Measurements from ENCODE around the gene PITPNM1.
"Not testable (repeated sequence)": the region's sequence is repeated elsewhere in the genome, so short reads cannot be mapped to it uniquely, and the experiment has no call there.

PITPNM1 gene

DNA sequence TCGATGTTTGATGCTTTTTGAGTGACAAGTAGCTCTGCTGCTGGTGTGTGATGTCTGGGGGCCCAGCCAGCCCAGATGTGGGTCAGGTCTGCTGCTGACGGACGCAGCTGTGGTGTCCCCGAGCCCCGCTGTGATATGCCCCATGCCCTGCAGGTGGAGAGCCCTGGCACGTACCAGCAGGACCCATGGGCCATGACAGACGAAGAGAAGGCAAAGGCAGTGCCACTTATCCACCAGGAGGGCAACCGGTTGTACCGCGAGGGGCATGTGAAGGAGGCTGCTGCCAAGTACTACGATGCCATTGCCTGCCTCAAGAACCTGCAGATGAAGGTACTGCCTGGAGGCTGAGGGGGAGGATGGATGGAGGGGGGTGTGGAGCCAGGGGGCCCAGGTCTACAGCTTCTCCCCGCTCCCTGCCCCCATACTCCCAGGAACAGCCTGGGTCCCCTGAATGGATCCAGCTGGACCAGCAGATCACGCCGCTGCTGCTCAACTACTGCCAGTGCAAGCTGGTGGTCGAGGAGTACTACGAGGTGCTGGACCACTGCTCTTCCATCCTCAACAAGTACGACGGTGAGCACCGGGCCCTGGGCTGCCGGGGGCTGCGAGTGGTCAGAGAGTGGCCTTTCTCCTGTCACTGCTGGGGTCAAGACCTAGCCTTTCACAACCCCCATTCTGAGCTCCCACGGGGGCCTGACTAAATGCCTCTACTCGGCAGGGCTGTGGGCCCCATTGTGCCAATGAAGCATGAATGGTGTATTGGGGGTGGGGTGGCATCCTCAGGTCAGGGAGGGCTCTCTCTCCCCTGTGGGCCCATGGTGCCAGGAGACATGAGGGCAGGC, 15.1 kb downstream of the PITPNM1 start:
- no peak for DNase-seq (ENCODE audit: low read depth in 1 of 2, low spot score in 1 of 2)
- no peak overlapping the region for H3K4me3 ChIP-seq (replicated peaks; ENCODE audit: insufficient read depth, low read length)
- TF ChIP-seq GABPA (IDR thresholded peaks at IDR 0.05; ENCODE audit: low read depth) (no peak), CTCF (IDR thresholded peaks at IDR 0.05; ENCODE audit: insufficient read depth, low read length) (no peak), POLR2AphosphoS5 (IDR thresholded peaks at IDR 0.05; ENCODE audit: low read depth) (no peak), SPI1 (IDR thresholded peaks at IDR 0.05; ENCODE audit: borderline replicate concordance, low read depth) (no peak), REST (IDR thresholded peaks at IDR 0.05; ENCODE audit: insufficient replicate concordance, low read depth) (no peak)

DNA sequence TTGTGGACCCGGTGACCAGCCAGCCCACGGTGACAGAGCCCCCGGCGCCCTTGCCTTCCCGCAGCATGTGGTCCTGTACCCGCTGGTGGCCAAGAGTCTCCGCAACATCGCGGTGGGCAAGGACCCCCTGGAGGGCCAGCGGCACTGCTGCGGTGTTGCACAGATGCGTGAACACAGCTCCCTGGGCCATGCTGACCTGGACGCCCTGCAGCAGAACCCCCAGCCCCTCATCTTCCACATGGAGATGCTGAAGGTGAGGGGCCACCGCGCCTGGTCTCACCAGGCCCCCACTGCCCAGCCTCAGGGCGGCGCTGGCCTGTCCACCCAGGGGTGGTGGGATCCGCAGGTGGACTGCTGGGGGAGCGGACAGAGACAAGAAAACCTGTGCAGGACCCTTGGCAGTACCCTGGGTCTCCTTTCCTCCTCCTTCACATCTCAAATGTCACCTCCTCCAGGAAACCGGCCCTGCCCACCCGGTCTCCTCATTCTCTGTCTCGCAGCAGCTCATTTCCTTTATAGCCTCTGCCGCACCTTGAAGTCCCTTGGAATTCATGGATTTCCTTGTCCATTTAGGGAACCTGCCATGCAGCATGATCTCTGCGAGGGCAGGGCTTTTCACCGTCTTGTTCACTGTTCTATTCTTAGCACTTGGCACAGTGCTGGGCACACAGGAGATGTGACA, 15.8 kb downstream of the PITPNM1 start:
- no peak overlapping the region for H3K27ac ChIP-seq (replicated peaks)
- H3K4me3 ChIP-seq (replicated peaks; ENCODE audit: insufficient read depth, low read length), result no peak overlapping the region
- TF ChIP-seq GABPA (IDR thresholded peaks at IDR 0.05; ENCODE audit: low read depth) (no peak), POLR2AphosphoS5 (IDR thresholded peaks at IDR 0.05; ENCODE audit: low read depth) (no peak)
- no peak for DNase-seq (ENCODE audit: low read depth in 1 of 2, low spot score in 1 of 2)
- H3K27me3 ChIP-seq (ENCODE audit: insufficient read depth, poor library complexity, severe bottlenecking), result no peaks in the 10 kb centered on the region

More for the DNA sequence above, 15.1 kb downstream of the PITPNM1 start:
- no peaks in the 10 kb centered on the region for H3K27me3 ChIP-seq (ENCODE audit: insufficient read depth, poor library complexity, severe bottlenecking)
- no peak overlapping the region for H3K27ac ChIP-seq (replicated peaks)

DNA sequence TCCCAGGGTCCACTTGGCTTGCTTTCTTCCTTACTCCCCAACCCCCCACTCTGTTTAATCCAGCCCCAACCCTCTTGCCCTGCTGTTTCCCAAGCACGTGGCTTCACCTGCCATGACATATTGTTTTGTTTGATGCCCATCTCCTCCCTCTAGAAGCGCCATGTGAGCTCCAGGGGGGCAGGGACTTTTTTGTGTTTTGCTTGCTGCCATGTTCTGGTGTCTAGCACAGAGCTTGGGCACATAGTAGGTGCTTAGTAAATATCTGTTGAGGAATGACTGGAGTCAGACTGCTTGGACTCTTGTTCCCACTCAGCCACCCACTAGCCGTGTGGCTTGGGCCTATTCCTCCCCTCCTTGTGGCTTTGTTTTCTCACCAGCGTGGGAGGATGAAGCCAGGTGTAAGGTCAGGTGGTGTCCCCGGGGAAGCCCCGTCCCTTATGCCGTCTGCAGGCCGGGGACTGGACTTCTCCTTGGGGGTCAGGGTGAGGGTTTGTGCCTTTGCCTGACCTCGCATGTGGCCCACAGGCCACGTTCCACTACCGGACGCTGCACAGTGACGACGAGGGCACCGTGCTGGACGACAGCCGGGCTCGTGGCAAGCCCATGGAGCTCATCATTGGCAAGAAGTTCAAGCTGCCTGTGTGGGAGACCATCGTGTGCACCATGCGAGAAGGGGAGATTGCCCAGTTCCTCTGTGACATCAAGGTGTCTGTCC, 18.5 kb downstream of the PITPNM1 start:
- TF ChIP-seq POLR2AphosphoS5 (IDR thresholded peaks at IDR 0.05; ENCODE audit: low read depth) (no peak), GABPA (IDR thresholded peaks at IDR 0.05; ENCODE audit: low read depth) (no peak), REST (IDR thresholded peaks at IDR 0.05; ENCODE audit: insufficient replicate concordance, low read depth) (no peak), CTCF (IDR thresholded peaks at IDR 0.05; ENCODE audit: insufficient read depth, low read length) (no peak), SPI1 (IDR thresholded peaks at IDR 0.05; ENCODE audit: borderline replicate concordance, low read depth) (no peak)
- Histone ChIP-seq H3K27ac (replicated peaks) (no peak overlapping the region), H3K4me3 (replicated peaks; ENCODE audit: insufficient read depth, low read length) (no peak overlapping the region), H3K27me3 (ENCODE audit: insufficient read depth, poor library complexity, severe bottlenecking) (no peaks in the 10 kb centered on the region)
- no peak for DNase-seq (ENCODE audit: low read depth in 1 of 2, low spot score in 1 of 2)

- not testable (repeated sequence) for H3K4me3 ChIP-seq (replicated peaks; ENCODE audit: insufficient read depth, low read length); H3K27ac ChIP-seq (replicated peaks); DNase-seq (ENCODE audit: low read depth in 1 of 2, low spot score in 1 of 2); H3K27me3 ChIP-seq (ENCODE audit: insufficient read depth, poor library complexity, severe bottlenecking)
Observed at GRCh38 chr11:67485873-67486361, 19.2 kb downstream of the PITPNM1 start.

Measured in HL-60 (cell line).